NCI-H2081 treated with DMSO at 0.1 percent for 48 hours (cell line): Measurements from ENCODE around the gene WDR49.

ENCODE experiments used
- DNase-seq: peaks from one replicate; lab custom pipeline; 2025; lab: John Stamatoyannopoulos, UW

Gene WDR49

DNA sequence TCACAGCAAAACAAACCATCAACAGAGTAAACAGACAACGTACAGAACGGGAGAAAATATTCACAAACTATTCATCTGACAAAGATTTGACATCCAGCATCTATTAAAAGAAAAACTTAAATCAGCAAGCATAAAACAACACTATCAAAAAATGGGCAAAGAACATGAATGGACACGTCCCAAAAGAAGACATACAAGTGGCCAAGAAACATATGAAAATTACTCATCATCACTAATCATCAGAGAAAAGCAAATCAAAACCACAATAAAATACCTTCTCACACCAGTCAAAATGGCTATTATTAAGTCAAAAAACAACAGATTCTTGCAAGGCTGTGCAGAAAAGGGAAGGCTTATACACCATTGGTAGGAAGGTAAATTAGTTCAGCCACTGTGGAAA is 166.2 kb downstream of the WDR49 start:
- DNase-seq, result no peak

DNA sequence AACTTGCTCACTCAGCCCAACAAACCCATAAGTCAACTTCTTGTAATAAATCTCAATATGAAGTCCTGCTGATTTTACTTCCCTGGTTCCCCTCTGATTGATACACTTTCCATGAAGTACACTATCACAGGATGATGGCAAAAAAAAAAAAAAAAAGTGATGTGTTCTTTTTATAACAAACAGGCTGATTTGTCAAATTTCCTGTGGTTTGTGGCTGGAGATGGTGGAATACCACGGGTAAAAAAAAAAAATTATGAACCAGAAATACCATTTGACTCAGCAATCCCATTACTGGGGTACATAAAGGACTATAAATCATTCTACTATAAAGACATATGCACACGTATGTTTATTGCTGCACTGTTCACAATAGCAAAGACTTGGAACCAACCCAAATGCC is 169.2 kb downstream of the WDR49 start:
- DNase-seq, result no peak

DNA sequence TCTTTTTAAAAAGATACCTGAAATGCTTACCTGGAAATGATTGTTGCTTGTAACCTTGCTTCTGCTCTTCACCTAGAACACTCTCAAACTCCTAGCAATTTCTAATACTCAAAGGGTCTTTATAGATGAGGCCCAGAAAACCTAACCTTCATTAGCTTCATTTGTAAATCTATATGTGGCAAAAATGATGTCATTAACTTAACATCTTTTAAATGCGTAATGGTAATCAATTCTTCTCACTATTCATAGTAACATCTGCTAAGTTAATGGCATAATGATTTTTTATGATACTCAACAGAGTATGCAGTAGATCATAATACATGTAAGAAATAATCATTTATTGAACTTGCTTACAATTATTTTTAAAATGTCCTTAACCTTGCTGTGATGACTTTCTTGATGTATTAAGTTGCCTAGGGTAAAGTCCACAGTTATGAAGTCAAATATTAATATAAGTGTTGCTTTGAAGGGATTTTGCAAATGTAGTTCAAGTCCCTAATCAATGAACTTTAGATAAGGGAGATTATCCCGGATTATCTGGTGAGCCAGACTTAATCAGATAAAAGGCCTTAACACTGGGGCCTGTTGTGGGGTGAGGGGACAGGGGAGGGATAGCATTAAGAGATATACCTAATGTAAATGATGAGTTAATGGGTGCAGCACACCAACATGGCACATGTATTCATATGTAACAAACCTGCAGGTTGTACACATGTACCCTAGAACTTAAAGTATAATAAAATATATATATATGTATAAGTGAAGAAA is 169.8 kb downstream of the WDR49 start:
- DNase-seq, result no peak

DNA sequence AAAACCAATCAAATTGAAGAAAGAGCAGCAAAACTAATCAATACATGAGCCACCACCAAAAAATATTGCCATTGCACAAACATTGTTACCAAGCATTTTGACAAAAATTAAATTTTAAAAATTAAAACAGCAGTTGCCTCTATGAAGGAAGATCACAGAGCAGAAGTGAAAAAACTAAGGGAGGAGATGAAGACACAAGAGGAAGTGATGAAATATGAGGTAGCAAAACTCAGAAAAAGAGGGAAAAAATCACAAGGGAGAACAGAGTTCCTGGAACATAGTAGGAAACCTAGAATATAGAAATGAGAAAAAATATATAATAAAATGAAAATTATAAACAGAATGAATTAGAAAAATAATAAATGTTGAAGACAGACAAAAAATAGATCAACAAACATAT is 172.6 kb downstream of the WDR49 start:
- no peak for DNase-seq

DNA sequence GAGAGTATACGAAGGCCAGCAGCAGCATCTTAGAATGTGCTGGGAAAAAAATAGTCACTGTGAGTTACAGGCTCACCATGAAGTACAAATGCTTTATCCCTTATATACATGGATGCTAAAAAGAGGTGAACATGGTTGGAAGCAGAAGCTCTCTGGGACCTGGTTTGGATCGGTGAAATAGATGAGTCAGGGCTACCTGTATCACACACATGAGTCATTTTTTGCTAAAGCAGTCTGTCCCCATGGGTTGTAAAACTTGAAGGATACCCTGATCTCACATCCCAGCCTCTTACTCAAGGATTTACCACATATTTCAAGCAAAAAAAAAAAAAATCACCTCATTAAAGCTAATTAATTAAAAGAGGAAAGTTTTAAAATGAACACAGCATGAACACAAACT is 173.0 kb downstream of the WDR49 start:
- DNase-seq, result no peak

DNA sequence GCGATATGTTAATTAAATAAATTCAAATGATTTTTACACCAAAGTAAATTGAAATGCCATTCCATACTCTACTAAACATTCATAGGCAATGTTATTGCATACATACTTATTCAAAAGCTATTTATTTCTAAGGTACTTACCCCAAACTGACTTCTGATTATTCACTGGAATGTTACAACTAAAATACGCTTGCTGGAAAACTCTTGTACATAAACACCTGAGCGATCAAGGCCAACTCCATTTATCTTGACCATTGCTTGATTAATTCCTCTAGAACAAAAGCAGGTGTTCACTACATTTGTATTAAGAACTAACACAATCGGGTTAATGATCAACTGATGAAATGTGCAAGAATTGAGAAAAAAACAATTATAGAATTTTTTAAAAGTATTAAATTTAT is 179.9 kb downstream of the WDR49 start, which contains the start of gene SERPINI2:
Gene SERPINI2 (minus strand): TSS at position 180 of the 400 bp plus-strand sequence. CDS start 2,208 bp downstream, outside the sequence.
- no peak for DNase-seq

DNA sequence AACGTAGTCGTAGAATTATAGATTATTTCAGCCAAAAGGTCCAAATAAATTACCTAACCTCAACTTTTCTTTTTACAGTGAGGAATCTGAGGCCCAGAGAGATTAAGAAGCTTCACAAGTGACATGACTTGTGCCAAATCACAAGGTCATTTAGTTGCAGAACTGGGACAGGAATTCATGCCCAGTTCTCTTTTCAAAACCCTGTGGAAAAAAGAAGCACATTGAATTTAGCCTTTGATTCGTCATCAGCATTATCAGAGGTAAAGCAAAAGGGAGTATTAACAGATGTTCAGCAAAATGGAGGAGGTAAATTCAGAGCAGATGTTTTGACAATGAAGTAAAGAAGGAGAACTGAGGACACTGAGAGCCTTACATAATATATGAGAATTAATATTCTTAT is 184.4 kb downstream of the WDR49 start:
- DNase-seq, result no peak

DNA sequence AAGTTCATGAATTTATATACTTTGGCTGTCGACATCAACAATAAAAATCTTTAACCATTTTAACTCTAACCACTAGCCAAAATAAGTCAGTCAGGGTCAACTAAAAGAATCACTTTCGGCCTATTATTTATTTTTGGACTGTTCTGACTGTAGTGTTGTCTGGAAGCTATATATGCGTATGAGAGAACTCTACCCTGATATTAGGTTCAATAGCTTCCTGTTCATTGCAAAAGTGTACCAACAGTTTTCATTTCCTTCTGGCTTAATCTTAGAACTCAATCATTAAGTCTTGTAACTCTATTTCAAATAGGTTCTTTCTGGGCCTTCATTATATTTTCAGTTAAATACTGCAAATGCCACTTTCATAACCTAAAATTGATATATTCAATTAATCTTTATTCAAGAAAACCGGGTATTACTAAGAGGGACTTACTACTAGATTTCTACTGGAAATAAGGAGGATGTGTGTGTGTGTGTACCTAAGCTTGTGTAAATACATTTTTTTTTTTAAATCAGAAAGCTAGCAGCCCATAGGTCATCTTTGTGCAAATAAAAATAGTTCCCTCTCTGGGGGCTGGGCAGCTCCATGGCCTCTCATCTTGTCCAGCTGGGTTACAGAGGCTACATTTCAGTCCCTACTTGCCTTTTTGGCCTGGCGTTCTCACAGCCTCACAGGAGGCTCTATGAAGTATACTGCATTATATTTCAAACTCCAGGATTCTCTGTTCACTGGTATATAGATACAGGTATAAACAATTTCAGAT is 185.7 kb downstream of the WDR49 start:
- no peak for DNase-seq

DNA sequence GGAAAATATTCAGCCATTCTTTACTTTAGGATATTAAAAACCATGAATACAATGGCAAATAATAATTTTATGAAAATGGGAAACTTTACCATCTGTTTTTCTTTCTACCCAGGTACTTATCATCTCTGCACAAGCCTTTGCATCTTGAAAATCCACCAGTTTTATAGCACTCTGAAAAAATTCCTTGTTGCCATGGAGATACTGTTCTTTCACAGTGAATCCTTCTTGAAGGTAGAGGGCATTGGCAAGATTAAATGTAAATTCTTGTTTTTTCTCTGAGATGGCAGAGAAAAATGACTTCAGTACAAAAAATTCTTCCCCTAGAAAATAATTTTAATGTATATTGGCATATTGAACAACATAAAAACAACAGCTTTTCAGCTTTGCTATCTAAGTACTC is 186.8 kb downstream of the WDR49 start:
- DNase-seq, result no peak

DNA sequence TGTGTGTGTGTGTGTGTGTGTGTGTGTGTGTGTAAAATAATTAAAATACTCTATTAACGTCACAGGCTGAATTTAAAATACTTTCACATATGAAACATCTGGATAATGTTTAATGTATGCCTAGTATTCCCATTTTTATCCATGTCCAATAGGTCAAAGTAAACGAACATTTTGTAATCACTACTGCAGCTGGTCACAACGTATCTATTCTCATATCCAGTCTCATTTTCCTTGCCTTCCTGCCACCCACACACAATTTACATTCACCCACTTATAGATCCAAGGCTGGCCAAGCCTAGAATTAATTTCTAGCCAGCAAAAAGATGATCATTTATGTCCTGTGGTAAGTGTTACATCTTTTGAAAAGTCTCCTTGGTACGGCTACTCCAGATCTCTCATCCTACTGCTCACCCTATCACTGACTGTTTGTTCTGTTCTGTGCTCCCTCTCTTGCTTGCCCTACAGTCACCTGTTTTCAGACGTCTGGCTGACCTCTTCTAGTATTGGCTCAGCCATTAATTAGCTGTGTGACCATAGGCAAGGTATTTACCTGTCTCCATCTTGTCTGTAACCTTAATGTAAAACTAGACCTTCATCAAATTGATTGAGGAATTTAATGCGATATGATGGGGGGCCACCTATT is 197.5 kb downstream of the WDR49 start:
- DNase-seq, result no peak

DNA sequence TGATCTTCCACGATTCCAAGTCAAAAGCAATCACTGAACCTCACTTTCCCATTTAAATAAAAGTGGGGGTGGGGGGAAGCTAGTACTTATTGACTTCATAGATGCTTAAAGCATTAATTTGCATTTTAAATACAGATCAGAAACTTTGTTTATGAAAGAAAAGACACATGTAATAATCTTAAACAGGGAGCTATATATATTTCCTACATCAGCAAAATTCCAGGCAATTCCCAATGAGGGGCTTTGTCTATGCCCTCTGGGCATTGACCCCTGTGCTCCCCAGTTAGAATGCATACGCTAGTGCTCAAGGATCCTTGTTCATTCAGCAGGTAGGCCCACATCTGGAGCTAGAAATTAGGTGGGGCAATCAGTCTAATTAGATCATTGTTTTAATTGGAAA is 199.9 kb downstream of the WDR49 start:
- DNase-seq, result no peak

DNA sequence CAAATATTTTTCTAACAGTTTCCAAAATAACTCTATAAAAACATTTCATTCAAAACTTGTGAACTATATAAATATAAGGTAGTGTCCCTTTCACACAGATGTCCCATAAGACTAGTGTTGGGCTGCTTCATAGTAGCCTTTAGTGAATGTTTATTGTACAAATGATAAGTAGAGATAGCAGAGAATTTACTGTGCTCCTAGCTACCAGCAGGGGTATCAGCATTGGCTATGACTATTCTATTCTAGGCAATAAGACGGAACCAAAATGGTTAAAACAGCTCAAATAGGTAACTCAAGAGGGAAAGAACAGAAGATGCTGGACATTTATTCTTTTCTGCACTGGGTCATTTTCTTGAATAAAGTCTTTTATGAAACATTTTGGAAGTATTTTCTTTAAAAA is 202.5 kb downstream of the WDR49 start:
- DNase-seq, result no peak

DNA sequence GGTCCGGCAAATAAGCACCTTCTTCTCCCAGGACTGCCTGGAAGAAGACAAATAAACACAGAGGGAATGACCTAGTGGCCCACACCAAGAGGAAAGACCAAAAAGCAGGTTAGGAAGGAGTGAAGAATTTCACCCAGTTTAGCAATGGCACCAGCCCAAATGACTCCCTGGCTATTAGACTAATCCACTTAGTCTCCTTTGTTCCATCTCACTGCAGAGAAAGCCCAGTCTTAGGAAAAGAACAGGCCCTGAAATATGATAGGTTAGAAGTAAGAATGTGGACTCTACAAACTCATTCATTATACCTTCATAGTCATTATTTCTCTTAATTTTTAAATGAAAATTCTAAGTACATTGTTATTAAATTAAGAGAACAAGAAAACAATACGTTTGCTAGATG is 203.1 kb downstream of the WDR49 start:
- no peak for DNase-seq

DNA sequence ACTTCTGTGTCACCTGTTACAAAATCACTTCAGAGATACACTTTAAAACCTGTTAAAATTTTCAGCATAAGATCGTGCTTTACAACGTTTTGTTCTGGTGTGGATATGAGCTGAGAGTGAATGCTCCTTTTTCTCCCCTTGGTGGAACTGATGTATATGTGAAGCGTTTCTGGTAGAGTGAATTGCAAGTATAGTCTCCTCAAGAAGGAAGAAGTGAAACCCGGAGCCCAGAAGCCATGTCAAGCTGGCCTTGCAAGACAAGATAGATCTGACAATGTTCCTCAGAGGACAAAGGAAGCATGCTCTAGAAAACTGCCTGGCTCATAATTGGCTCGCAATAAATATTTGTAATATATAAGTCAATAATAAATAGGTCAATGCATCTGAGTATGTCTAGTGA is 203.5 kb downstream of the WDR49 start:
- DNase-seq, result no peak

DNA sequence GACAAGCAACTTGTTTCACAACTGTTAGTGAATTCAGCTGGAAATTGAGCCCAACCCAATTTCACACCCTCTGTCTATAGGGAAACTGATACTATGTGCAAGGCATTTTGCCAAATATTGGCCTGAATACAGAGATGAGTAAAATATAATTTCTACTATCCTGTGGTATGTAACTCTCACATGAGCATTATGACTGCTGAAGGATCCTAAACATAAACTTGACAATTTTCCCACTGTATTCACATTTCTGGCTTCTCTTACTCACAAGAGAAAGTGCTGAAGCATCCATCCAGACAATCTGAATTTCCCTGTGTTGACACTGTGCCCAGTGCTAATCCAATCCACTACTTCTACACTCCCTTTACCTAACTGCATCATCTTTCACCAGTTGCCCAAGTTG is 208.3 kb downstream of the WDR49 start:
- DNase-seq, result no peak

DNA sequence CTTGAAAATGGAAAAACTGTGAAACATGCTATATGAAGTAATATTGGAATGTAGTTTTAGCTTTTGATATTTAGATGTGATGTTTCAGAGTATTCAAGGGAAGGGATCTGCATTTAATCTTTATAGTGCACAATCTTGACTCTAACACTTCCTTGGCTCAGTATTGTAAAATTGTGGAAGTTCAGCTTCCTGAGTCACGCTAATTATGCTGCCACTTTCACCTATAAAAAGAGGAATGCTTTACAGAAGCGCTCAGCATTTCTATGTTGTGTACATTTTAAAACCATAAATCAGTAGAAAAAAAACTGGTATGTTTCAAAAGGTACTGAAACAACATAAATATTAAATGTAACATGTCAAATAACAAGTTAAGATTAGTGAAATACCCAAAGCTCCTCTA is 212.5 kb downstream of the WDR49 start:
- DNase-seq, result no peak

DNA sequence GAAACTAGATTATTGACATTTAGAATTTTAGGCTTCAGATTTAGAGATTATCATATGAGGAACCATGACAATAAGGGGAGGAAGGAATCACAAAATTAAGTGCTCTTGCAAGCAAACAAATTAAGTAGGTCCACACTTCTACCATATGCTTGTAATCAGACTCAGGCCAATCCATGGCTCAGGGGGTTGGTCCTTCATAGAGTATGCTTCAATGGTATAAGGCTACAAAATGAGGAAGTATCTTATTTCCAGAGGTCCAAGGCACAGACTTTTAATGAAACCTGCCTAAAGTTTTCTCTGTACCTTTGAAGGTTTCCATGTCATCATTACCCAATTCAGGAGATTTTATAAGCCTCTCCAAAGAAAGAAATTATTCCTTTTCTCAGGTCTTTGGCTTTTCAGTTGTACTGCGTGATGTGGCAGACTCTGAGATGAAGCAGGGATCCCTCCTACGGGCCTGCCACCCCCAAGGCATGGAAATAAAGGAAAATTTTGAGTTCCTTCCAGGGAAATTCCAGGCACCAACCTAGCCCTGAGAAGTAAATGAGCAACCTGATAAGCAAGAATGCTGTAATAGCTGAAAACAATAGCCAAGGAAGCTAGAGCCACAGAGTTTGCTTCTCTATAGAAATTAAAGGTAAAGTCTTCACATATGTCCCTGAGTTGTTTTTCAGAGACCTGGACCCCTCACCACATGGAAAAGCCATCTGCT is 216.2 kb downstream of the WDR49 start:
- DNase-seq, result no peak
